Stimulated activated CD4-positive, alpha-beta T cell treated with anti-CD3 and anti-CD28 coated beads, Interleukin-4, amount 100 ng/mL, for 48 hours (primary cell): Measurements from ENCODE around the gene MGAT1.

Experiments used
- DNase-seq, 2 donors: peaks; one replicate each; pipeline ENCODE4 v3.0.0-alpha.2; 2020; ENCODE audit warnings: low read depth in 2 of 2

MGAT1 gene

DNA sequence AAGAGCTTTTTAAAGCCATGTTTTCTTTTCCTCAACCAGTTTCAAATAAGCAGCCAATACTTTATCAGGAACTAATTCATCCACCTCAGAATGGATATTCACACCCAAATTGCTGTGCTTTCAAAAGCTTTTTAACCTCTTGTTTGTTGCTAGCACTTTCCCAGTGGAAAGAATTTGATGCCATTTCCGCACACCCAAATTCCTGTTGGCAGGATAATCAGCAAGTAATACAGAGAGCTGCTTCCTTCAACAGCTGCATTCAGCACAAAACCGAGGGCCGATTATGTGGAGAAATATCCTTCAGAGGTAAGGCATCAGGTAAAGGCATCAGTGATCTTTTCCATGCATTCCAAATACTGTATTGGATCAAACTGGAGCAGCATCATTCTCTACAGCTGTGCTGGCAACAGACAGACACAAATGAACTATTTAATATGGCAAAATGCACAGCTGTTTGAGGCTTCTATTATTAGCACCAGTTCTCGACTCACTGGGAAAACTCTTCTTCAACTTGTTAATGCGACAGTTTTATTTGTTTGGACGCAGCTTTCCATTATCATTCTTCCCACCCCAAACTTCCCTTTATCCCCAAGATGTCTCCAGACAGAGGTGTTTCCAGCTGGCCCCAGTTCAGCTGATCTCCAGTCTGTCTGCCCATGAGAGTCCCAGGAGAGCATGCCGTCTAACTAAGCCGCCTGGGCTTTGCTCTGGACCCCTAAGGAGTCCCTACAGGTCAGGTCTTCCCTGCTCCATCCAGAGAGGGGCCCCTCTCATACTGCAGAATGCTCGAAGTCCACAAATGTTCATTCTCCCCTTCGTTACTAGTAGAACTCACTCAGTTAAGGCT is 22.2 kb upstream of the MGAT1 start:
- no peak for DNase-seq

DNA sequence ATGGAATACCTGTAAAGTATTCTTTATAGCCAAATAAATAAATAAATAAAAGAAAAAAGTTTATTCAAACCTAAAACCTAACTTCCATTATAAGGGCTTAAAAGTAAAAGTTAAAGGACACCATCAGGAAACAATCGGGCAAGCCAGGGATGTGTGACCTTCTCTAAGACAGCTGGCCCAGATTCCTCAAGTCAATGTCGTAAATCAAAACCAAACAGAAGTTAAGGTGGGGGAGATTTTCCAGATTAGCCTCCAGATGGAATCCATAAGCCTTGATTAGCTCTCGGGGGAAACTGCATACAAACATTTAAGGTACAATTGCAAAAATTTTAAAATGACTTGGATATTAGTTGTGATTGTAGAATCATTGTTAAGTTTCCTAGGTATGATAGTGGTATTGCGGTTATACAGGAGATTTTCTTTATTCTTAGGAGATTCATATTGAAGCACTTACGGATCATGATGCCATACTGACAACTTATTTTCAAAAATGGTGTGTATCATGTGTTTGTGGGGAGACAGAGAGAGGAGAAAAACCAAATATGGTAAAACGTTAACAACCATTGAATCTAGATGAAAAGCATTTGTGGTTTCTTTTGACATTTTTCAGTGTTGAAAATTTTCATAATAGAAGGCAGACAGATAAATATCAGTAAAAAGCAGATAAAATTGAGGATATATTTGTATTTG is 21.5 kb upstream of the MGAT1 start:
- no peak for DNase-seq

DNA sequence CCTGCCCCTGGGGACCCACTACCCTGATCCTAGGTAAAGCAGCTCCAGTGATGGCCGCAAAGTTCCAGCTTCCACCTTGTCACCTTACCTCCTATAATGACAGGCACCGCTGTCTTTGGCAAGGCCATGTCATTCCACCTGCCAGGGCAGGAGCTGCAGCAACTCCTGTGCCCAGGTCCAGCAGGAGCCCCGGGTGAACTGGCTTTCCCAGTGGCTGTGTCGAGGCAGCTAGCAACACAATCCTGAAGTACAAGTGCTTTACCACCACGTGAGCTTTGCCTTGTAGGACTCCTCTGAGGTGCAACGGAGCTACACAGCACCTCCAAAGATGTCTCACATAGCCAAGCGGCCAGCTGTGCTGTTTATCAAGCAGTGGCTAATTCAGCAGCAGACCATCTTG is 20.7 kb upstream of the MGAT1 start:
- DNase-seq: no peak

DNA sequence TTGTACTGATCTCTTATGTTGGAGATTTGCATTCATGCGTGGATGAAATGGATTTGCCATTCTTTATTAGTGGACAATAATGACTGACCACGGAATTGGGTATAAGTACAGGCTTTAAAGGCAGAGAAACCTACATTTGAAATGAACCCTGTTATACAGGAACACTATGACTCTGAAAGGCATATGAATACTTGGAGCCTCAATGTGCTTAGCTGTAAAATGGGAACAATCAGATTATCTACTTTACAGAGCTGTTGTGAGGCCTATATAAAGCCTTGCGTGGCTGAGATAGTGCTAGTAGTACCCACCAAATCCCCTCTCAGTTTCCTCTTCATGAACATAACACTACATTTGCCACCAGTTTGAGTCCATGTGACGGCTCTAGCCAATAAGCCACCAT is 18.9 kb upstream of the MGAT1 start:
- no peak for DNase-seq

DNA sequence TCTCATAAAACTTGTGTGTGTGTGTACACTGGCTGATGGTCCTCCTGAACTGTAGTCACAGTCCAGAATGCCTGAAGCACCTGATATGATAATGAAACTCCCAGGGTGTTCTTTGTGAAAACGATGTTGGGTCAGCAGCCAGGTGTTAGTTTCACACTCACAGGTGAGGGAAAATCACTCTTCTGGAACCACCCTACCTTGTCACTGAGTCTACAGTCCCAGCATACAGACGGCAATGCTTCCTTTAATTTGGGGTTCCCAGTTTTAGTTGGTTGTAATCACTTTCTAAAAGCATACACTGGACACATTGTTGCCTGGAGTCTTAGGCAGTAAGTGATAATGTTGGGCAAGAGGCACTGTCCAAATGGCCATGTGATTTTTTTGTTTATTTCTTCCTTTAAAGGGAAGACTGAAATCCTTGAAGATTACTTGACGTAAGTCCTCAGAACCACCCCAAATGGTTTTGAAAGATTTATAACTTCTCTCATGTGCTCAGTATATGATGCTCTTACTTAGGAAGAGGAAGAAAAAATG is 18.2 kb upstream of the MGAT1 start:
- no peak for DNase-seq

DNA sequence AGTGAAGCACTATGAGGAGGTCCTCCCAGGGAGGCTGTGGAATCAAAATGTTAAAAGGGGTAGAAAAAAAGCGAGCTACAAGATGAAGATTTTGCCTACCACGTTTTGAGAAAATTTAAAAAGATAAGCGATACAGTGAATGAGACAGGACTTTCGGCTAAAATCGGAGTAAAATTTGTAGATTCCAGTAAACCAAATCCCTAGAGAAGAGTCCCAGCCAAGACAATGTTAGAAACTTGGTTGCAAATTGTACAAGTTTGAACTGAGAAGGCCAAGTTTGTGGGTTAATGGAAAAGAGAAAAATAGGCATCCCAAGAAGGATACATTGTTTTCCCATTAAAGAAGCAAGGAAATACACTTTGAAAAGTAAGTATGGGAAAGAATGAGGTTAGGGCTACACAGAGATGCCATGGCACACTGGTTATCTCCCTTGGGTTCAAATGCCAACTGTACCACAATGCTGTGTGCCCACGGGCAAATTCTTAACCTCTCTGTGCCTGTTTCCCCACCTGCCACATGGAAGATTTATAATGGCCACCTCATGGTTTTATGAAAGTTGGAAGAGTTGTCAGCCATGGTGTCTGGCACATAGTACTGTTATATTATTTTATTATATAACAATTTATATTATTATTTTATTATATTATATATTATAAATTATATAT is 16.2 kb upstream of the MGAT1 start:
- no peak for DNase-seq

DNA sequence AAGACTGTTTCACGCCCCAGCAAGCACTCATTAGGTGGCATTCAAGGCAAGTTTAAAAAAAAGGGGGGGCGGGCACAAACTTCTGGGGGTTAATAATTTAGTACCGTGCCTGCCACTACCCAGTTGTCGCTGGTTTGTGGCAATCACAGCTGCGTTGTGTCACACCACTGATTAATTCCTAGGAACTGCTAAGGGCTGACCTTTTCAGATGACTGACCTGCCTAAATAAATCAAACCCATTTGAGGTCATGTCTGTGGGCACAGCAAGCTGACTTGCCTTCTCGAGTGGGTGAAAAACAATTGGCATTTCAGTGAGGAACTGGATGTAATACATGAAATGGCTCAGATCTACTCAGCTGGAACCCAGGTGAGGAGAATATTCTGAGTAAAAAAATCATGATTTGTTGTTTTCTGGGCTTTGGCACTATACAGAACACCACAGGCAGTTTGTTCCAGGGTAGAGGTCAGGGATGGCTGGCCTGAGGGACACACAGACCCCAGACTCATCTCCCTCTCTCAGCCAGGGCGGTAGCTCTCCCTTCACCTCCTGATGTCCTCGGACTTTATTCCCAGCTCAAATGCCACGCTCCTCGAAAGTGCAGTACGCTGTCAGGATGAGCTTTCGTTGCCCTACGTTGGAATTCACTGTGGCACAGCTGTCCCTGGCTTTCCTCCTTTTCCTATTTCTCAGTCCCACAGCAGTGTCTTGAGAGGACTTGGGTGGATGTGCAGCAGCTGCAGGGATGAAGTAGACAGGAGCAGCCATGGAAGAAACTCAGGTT is 15.5 kb upstream of the MGAT1 start:
- DNase-seq: no peak

DNA sequence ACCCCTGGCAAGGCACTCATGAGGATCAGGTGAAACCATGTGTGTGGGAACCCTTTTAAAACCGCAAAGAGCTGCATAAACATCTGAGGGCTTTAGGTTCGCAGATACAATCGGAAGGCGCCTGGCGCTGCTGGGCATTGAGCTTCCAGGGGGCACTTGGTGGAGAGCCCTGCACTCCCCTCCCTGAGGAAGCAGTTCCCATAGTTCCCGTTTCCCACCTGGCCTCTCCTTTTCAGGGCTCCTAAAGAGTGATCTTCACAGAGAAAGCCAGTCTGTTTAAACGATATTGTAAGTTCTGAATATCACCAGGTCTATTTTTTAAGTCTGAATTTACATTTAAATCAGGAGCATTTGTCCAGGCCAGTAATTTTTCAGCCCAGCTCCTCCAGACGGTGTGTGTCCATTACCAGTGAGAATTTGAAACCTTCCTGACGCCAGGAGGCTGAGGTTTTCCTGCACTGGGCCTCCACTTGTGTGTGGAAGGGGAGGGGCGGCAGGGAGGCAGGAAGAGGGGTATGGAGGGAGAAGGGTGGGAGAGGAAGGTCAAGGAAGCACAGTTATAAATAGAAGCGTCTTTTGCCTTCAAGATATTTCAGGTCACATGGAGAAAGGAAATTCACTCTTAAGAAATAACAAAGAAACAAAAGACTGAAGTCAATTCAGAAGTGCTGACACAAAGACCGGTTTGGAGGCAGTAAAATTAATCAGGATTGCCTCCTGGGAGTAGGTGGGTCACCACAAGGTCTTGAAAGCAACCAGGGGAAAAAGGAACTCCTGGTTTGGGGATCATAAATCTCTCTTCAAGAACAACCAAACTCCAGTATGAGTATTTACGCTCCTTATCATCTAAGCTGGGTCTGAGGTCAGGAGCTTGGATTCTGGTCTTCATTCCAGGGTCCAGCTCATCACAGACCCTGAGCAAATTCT is 14.3 kb upstream of the MGAT1 start:
- no peak for DNase-seq

DNA sequence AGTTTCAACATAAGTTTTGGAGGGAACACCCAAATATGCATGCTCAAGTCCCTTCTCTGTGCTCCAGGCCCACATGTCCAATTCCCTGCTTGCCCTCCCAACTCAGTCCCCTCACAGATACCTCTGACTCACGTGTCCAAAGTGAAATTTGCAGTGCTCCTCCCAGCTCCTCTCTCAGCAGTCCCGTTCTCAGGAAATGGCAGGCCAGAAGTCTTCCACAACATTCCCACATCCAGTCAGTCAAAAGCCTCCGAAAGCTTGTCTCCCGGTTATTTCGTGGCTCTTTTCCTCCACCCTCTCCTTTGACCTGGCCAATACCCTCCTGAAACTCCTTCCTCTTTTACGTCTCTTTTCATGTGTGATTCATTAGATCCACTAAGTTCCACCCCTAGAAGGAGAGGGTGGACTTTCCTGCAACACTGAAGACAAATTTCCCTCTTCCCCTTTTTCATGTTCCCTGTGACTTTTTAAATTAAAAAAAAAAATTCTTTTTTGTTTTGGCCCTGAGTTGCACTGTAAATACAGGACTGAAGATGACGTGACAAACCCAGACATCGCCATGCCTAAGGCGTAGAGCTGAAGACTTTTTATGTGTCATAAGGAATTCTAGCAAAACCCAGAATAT is 12.8 kb upstream of the MGAT1 start:
- DNase-seq: no peak

DNA sequence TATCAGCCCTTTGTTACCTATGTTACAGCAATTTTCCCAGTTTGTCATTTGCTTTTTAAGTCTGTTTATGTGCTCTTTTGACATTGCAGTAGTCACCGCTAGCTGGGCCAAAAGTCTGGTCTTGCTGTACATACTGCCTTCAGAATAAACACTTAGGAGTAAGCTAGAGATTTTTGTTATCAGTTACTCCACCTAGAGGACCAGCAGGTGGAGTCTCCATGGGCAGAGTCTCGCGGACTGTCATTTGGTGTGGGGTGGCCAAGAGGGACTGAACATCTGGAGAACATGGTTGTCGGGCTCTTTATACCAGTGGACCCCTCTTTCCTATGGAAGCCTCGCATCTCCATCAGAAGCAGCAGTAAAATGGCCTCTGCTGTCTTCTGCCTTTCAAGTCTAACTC is 10.8 kb upstream of the MGAT1 start:
- DNase-seq: no peak

DNA sequence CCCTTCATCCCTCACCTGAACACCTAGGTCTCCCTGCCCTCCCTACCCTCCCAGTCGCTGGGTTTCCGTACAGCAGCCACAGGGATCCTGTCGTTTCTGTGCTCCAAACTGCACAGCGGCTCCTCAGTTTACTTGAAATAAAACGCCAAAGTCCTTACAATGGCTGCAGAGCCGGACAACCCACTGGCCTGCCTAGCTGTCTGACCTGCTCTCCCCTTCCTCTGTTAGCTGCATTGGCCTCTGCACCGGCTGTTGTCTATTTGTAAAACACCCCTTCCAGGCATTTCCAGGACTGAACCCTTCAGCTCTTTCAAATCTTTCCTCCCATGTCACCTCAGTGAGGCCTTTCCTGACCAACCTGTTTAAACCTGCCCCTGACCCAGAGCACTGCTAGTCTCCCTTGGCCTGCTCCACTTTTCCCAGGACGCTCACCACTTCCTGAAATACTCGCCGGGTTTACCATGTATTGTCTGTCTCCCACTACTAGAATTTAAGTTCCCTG is 9.1 kb upstream of the MGAT1 start:
- DNase-seq: no peak

DNA sequence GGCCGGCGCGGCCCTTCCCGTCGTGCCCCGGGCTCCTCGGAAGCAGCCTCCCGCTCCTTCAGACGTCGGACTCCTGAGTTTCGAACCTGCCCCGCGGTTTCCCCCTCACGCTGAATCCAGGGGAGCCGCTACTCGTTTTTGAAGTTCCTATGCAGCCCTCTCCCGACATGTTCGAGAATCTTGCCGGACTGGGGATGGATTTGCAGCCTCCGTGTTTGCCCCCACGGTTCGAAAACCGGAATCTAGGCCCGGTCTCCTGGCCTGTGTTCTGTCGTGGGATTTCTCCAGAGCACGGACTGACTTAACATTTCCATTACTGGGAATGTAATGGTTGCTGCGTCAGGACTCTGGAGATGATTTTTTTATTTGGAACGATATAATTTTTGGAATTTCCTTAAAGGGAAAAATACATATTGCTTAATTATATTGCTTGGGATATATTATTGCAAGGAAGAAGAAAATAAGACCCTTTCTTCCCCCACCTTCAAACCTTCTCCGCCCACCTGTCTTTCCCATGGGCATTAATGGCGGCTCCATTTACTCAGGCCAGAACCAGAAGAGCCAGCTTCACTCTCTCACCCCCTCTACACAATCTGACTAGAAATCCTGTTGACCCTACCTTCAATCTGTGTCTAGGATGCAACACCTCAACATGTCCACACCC is 8.5 kb upstream of the MGAT1 start:
- DNase-seq: no peak

DNA sequence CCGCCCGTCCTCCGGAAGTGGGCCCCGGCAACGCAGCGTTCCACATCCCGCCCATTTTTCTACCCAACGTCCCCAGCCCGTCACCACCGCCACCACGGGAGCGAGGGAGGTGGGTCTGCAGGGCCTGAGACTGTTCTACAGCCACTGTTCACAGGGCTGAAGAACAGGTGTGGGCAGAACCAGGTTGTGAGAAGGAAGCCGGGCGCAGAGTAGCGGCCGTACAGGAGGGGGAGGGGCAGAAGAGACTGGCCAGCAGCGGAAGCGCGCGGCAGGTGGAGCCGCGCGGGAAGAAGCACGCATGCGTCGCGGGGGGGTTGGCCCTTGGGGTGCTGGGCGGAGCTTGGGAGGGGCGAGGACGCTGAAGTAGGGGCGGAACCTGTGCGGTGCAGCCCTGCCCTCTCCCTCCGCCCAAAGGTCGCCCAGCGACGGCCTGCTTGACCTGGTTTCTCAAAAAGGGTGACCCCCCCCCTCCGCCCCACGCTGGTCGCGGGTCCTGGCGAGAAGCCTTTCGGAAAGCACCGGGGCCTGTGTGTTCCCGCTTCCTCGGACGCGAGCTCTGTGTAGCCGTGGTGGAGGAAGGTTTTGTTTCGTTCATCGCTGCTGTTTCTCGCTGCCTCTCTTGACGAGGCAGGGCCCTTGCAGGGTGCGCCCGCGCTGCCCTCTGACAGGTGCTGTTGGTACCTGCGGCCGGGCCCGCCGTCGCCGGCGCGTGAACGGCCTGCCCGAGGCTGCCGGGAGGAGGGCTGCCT is 7.8 kb upstream of the MGAT1 start:
- peak; percentile 92 for DNase-seq

DNA sequence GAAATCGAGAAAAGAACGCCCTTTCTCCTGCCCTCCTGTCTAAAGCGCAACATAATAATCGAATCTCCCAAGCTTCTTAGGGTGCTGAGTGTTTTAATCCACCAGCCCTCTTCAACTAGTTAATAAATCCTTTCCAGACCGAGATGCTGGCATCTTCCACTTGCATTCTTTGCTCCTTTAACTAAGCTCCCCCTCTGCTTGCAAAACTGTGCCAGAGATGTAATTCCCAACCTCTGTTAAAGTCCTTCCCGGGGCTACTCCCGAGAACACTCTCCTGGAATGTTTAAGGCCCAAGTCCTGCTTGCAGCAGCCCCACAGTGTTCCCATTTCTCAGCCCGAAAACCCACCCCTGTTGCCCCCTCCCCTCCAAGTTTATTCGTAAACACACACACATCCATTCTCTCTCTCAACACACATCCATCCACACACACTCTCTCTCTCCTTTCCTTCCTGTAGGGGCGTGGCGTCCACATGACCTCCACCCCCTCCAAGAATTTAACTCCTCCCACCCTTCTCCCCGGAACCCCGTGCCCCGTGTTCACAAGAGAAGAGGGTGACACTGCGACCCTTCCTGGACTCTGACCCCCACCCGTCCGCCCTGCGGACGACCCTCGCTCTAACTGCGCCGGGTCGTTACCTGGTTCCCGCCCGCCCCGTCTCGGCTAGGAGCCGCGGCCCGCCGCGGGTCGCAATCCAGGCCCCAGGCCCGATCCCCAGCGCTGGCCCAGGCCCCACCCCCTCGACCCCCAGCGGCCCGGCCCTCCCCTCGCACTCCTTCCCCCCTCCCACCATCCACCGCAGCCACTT is 7.0 kb upstream of the MGAT1 start:
- peak; percentile 70 to 93 for DNase-seq

DNA sequence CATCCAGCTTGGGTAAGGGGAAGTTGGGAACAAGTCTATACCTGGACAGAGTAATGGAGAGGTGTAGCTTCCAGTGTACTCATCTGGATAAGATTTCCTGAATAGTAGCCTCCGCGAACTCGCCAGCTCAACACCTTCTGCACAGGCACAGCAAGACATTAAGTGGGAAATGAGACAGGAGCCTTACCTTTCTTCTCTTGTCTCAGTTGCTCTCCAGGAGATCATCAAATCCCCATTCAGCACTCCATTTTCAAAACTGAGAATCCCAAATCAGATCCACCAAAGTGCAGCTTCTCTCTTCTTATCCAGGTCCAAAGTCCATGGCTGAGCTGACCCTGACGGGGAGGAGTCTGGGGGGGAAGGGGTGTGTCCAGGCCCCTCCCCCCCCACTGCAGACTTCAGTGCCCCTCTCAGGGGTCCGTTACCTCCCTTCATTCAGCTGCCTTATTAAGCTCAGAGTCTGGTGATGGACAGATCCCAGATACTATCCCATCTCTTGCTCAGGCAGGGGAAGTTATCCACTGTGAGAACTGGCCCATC is 5.9 kb upstream of the MGAT1 start:
- DNase-seq: no peak

DNA sequence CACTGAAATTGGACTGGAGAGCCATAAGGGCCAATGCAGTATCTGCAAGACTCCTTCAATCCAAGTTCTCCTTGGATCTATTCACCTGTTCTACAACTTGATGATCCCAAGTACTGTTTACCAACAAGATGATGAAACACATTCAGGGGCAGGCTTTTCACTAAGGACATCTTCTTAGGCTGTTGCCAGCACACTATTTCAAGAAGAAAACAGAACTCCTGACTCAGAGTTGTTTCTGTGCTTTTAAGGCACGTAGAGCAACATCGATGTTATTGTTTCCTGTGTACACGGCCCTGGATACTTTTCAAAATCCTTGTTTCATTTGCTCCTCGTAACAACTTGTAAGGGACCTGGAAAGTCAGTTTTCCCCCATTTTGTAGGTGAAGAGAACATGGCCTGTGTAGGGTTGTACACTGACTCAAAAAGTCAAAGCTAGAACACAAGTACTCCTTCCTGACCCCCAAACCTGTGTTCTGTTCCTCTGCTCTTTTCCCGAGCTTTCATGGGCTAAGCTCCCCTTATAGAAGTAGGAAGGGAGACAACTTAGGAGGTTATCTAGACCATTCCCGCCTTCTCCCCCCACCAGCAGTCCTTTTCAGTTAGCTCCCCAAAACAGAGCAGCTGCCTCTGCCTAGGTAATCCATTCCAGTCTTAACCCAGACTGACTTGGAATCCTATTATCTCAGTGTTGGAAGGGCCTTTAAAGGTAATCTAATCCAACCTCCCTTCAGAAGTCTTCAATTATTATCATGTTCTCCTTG is 5.2 kb upstream of the MGAT1 start:
- DNase-seq: no peak

DNA sequence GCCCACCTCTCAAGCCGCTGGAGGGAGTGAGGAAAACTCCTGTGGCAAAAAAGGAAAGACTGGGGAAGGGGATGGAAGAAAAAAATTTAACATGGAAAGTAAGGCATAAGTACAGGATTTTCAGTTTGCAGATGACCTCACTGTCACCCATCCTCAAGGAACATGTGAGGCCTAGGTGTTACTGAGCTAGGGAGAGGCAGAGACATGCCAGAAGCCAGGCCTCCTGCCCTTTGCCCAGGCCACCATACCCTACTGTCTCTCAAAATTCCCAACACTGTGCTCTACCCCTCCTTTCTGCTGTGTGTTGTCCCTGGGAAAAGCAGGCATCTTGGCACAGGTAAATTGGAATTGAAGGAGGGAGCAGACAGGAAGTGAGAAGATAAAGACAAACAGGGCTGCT is 4.4 kb upstream of the MGAT1 start:
- no peak for DNase-seq
